OCI-M1 (cell line): ENCODE data around the gene IQCE.

ENCODE experiments used
- DNase-seq: peaks from one replicate; lab custom pipeline; 2025; lab: John Stamatoyannopoulos, UW

The IQCE gene

DNA sequence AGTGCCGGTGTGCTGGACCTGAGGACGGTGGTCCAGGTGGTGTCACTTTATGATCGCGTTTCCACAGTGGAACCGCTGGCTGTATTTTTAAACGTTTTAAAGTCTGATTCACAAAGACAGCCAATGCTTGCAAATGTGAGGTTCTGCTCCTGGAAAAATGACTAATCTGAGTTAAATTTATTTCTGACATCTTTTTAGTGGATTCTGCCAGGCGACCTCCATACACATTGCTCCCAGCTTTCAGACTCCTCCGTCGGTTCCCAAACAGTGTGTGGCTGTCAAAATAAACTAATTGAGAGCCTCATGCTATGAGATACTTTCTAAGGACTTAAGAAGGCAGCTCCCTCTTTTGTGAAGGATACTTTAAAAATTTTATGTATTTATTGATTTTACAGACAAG, 60.3 kb downstream of the IQCE start:
- DNase-seq, result no peak

DNA sequence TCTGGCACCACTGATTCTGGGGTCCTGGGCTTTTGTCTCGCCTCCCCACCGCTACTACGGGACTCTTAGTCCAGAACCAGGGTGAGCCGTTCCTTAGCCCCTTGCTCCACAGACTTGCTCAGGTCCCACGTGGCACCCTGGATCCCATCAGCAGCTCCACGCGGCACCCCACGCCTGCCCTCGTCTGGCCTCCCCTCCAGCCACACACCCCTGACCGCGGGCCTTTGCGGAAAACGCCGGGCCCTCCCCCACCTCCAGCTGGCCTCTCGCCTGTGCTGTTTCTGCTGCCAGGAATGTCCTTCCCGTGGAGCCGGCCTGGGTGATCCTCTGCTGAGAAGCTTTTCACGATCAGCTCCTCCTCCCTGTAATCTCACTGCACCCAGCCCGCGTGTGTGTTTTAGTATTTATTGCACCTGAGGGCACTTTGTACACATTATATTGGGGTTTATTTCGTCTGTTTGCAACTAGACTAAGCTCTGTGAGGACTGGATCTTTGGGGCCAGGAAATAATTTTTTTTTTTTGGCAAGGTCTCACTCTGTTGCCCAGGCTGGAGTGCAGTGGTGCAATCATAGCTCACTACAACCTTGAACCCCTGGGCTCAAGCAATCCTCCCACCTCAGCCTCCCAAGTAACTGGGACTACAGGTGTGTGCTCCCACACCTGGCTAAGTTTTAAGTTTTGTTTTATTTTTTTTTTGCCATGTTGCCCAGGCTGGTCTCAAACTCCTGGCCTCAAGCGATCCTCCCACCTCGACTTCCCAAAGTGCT, 62.5 kb downstream of the IQCE start:
- DNase-seq, result no peak

DNA sequence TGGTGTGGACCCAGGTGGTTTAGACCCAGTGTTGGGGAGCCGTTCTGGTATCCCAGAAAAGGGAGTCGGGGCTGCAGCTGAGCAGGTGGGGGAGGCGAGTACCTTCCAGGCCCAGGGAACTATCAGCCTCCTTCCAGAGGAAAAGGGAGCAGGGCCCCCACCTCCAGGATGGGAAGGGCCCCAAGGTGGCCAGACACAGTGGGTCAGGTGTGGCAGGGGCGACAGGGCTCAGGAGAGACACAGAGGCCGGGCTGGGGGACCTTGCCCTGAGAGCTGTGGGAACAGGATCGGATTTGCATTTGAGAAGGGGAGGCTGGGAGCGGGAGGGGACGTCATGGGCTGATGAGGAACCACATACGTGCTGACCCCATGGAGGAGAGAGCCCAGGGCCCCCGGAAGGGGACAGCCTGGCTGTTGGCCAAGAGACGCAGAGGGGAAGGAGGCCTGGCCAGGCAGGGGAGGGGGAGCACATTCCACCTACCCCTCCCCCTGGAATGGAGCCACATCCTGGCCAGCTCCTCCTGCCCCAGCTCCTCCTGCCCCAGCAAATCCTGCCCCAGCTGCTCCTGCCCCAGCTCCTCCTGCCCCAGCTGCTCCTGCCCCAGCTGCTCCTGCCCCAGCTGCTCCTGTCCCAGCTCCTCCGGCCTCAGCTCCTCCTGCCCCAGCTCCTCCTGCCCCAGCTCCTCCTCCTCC, 63.3 kb downstream of the IQCE start:
- no peak for DNase-seq

DNA sequence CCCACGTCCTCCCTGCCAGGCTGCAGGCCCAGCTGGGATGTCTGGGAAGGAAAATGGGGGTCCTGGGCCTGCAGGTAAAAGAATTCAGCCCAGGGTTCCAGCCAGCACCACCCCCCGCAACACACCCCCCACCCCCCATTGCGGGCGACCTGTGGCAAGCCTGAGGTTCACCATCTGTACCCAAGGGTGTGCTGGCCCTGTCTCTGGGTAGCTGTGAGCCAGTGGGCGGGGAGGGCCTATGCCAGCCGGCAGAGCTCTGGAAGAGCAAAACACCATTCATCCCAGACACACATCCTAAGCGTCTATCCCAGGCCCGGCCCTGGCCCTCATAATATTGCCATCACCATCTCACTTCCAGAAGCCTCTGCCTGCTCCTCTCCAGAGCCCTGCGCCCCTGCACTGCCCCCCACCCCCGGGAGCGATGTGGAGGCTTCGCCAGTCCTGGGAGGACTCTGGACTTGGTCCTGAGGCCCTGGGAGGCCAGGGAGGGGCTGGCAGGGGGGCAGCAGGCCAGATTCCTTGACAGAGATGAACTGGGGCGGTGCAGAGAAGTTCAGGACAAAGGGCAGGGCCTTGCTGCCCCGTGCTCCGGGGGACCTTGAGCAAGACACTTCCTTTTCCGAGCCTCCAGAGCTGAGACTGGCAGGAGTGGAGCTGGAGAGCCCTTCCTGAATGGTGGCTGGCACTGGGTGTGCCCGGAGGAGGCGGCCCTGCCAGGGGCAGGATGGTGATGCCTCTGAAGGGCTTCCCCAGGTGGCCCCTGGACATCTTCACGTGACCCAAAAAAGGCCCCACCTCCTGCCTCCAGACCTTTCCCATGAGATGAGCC, 64.3 kb downstream of the IQCE start:
- no peak for DNase-seq

DNA sequence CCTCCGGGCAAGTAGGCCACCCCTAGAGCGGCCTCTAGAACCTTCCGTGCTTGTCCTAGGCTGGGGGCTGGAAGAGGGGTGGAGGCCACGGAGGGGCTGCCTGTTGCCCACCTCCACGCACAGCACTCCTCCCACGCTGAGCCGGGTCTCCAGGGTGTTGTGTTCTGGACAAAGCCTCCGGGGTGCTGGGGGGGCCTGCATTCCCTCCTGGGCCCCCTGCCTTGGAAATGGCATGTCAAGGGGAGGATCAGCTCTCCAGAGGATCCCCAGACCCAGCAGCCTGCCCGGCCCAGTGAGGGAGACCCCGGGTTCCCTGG, 64.9 kb downstream of the IQCE start:
- no peak for DNase-seq

DNA sequence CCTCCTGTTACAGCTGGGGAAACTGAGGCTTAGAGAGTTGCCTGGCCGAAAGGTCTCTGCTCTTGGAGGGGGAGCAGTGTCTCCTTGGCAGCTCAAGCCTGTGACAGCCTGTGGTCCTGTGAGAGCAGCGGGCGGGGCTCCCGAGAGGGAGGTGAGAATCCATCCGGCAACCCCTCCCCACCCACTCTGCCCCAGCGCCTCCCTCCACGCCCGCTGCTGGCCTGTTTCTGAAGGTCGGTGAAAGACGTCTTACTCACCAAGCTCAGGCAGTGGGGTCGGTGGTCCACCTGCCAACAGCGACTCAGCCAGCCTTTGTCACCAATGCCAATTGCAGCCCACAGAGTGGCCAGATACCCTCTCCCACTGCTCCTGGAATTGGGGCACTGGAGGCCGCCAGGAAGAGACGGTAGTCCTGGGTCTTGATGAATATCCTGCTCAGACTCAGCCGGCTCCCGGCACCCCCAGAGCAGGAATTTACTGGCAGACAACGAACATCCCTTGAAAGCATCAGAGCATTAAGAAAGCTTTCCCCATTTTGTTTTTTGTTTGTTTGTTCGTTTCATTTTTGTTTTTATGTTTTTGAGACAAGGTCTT, 65.6 kb downstream of the IQCE start:
- no peak for DNase-seq

DNA sequence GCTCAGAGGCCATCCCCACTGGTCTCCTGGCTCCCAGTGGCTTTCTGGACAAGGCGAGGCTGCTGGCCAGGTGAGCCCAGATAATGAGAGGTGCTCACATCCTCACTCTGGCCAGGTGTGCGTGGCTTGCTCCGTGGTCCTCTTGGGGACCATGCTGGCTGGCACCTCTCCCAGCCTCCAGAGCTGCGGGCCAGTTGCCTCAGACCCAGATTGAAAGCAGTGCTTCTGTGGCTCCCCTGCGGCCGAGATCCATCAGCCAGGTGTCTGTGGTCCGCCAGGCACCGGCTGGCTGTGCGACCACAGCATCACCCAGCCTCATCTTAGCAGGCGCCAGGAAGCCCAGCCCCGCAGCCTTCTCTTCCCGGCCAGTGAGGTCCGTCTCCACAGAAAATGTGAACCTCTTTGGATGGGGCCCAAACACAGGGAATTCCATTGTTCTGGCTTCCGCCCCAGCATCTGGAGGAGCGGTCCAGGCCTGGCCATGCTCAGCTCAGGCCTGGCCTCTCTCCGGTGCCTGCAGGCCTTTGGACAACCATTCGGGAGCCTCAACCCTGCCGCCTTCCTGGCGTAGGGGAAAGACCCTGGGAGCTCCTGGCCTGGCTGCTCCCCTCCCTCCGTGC, 67.8 kb downstream of the IQCE start:
- no peak for DNase-seq

DNA sequence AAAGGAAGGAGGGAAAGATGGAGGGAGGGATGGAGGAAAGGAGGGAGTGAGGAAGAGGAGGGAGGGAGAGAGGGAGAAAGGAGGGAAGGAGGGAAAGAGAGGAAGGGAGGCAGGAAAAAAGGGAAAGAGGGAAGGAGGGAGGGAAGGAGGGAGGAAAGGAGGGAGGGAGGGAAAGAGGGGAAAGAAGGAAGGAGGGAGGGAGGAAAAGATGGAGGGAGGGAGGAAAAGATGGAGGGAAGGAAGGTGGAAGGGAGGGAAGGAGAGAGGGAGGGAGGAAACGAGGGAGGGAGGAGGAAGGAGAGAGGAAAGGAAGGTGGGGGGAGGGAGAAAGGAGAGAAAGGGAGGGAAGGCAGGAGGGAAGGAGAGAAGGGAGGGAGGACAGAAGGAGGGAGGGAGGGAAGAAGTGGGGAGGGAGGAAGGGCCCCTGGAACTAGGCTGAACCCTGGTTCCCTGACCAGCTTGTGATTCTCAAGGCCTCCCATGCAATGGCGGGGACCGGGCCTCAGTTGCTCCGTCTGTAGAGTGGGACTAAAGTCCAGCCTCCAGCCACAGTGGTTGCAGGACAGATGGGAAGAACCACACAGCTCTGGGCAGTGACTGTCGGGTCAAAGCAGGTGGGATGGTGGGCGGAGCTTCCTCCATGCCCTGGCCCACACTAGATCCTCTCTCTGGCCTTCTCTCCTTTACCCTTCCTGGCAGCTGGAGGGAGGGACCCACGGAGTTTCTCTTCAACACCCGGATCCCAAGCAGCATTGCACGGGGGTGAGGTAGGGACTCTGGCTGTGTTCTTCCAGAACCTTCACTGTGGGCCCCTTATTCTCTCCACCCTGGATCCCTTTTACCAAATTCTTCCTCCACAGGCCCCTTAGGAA, 68.7 kb downstream of the IQCE start:
- DNase-seq, result no peak

DNA sequence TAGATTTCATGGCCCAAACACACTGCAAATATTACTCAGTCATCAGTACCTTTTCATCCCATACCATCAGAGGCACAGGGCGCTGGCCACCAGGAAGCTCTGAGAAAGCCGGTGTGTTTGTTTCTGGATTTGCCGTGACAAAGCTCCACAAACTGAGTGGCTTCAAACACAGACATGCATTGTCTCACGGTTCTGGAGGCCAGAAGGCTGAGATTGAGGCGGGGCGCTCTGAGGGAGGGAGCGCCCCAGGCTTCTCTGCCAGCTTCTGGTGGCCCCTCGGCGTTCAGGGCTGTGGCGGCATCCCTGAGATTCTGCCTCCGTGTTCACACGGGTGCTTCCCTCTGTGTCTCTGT, 69.3 kb downstream of the IQCE start:
- DNase-seq, result no peak

DNA sequence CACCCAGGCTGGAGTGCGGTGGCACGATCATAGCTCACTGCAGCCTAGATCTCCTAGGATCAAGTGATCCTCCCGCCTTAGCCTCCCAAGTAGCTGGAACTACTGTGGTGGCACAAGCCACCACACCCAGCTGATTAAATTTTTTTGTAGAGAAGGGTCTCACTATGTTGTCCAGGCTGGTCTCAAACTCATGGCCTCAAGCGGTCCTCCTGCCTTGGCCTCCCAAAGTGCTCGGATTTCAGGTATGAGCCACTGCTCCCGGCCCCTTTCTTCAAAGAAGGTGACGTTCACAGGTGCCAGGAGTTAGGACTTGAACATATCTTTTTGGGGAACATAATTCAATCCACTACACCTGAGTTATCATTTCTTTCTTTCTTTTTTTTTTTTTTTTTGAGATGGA, 70.1 kb downstream of the IQCE start:
- DNase-seq, result no peak

DNA sequence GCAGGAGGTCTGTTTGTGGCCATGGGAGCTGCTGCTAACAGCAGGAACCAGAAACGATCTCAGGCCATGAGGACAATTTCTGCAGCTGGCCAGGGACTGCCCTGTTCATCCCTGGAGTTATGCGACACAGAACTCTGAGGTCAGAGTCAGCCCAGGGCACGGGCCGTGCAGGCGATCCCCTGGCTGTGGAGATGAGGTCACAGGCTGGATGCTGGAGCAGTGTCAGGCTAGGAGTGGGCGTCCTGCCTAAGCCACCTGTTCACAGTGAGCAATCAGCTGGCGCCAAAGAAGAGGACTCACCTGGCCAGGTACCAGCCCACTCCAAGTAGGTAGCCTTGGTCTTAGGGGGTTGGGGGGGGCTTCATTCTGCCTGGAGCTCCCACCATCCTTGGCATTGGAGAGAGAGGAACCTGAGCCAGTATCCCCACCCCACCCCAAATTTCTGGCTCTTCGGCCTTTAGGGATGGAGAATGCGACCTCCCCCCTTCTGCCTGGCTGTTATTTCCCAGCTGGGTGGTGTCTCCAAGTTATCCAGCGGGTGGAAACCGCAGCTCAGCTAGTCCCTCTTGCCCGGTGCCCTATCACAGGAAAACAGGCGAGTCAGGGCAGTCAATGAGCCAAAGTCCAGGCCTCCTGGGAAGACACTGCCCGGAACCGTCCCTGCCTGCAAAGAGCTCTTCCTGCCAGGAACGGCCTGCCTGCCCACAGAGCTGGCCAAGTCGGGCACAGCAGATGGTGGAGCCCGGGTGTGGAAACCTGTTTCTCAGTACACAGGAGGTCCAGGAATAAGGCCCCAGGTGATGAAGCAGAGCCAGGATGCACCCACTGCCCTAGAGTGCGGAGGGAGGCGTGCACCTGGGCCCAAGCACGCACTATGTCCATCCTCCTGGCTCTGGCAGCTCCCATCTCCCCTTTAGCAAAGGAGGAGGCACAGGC, 71.2 kb downstream of the IQCE start:
- no peak for DNase-seq

DNA sequence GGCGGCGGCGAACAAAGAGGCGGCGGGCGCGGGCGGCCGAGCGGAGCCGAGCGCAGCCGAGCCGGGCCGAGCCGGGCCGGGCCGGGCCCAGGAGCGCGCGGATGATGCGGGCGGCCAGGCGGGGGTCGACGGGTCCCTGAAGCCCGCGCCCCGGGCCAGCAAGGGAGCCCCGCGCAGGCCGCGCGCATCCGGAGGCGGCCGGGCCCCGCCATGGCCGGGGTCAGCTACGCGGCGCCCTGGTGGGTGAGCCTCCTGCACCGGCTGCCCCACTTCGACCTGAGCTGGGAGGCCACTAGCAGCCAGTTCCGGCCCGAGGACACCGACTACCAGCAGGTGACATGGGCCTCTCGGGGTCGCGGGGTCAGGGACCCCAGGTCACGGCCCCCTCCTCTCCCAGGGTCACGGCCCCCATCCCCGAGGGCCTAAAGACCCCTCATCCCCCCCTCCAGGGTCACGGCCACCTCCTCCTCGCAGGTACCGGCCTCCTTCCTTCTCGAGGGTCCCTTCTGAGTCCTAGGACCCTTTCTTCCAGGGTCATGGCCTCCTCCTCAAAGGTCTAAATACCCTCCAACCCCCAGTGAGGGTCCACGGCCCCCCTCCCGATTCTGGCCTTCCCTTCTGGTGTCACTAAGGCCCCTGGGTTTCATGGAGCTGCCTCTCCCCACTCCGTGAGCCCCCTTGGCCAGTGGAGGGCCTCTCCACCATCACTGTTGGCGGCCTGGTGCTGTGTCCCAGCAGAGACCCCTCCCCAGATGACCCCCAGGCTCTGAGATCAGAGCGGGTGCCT, 73.4 kb downstream of the IQCE start, which contains the start of gene TTYH3:
TTYH3 (plus strand) TSS at position 41 of the 787 bp plus-strand sequence; CDS start at position 211, 170 bp downstream.
- DNase-seq, result peak; percentile 31

DNA sequence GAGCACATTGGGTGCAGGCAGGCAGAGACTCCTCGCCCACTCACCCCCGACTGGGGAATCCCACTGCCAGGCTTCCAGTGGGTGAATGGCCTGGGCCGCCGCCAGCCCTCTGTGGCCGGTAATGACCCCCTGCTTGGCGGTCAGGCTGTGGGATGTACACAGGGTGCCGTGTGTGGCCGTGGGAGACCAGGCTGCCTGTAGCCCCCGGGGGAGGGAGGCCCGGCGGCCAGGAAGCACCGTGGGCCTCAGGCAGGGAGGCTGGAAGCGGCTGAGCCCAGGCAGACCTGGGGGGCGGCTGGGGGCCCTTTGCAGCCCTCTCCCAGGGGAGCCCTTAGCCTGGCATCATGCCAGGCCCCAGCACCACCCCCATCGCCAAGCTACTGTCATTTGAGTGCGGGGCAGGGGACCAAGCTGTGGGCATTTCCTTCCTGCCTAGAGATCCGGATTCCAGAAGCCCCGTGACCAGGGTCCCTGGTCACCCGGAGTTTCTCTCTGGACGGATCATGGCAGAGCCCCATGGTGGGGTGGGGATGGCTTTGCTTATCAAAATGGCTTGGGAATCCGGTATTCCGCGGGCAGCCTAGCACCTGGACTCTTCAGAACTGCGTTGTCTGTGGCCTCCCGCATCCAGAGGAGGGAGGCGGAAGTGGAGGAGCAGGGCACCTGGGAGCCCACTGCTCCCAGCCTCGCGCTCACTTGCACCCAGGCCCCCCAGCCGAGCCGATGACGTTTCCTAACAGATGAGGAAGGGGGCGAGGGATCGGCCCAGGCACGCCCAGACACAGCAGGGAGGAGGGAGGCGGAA, 74.2 kb downstream of the IQCE start:
- DNase-seq, result no peak

DNA sequence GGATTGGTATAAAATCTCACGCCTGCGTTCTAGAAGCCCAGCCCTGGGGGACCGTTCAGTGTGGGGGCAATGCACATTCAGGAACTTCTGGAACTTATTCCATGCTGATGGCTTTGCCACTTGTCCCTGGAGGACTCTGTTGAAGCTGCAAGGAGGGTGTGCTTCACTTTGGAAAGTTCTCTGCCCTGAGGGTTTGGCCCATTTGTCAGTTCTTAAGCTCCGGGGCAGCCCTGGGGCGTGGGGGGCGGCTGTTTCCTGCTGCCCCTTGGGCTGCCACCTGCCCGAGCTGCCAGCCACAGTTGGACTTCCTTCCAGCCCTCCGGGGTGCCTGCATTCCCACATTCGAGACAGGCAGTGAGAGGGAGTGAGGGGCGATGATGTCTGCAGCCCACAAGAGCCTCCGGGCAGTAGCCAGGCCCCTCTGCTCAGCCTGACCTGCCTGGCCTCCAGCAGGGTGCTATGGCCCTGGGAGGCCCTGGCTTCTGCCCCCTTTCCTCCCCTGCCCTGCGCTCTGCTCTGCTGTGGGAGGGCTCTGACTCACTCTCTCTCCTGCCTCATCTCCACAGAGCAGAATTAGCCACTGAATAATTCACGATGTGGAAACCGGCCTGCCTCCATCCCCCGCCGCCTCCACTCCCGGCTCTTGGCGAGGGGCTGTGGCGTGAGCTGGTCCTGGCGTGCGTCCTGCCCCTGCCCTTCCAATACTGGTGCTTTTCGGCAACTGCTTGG, 74.9 kb downstream of the IQCE start:
- peak; percentile 6 for DNase-seq

DNA sequence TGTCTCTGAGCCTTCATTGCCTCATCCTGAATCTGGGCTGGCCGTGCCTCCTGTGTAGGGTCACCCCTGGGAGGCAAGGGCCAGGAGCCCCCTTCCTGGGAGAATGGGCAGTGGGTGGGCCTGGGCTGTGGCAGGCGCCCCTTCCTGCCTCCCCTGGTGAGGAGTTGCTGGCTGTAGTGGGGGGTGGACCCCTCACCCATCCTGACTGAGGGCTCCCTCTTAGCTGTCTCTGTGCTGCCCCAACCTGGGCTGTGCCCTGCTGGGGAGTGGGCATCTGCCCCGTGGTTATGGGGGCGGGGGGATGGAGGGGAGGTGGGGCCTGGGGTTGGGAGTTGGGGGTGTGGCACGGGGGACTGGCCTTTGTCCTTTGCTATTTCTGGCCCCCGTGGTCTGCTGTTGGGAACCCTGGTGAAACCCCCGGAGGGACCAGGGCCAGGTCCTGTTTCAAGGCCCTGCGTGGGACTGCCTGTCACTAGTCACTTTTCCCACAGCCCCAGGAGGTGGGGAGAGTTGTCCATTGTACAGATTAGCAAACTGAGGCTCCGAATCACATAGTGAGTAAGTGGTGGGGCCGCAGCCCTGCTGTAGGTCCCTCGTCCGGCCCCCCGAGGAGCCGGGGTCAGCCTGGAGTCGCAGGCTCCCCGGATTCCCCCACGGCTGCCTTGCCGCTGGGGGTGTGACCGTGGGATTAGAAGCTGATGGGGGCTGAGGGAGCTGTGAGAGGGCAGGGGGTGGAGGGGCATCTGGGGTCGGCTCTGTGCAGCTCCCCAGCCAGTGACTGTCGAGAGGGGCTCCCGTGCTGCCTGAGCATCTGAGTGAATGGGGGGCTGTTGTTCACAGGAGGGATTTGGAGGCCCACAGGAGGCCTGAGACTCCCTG, 75.7 kb downstream of the IQCE start:
- DNase-seq, result no peak

DNA sequence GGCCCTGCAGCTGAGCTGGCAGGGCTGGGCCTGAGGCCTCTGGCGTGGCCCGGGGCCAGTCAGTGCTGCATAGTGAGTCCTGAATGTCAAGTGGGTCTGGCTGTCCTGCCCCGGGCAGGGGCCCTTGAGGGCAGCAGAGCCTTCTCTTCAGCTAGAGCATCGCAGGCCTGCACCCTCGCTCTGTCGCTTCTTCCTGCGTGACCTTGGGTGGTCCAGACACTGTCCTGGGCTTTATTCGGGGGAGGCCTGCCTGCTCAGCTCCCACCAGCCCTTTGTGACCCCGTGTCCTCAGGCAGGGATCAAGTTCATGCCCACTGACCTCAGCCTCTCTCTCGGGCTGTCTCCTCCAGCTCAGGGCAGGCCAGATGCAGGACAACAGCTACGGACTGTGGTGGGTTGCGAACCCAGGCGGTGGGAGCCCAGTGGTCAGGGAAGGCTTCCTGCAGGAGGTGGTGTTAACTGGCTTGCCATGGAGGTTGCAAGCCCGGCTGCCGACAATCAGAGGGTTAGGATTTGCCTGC, 76.4 kb downstream of the IQCE start:
- no peak for DNase-seq
